ENCODE measurements around the gene RC3H2.
"Not testable (repeated sequence)": the region's sequence is repeated elsewhere in the genome, so short reads cannot be mapped to it uniquely, and the experiment has no call there.

RC3H2 gene

GRCh38 chr9:122866079-122866478, 39.1 kb downstream of the RC3H2 start:
- Histone ChIP-seq H4K20me1 (no peaks in the 10 kb centered on the region), H3K4me3 (no peak overlapping the region), H3K27me3 (no peaks in the 10 kb centered on the region), H3K36me3 (peaks cover 58 to 74% (median 71%) of the 10 kb centered on the region in 11 experiments), H3K27ac (no peak overlapping the region), H3K9me3 (replicated peaks in 1 of 11) (peaks cover 0 to 18% (median 0%) of the 10 kb centered on the region in 11 experiments; a peak in 5 of 22 replicates), H3K4me1 (no peaks in the 10 kb centered on the region), H3K9ac (no peak overlapping the region), H3K4me2 (no peak overlapping the region)
- TF ChIP-seq Cebpa-rat (IDR thresholded peaks at IDR 0.05): no peak

GRCh38 chr9:122865300-122865699, 39.9 kb downstream of the RC3H2 start:
- no peak for TF ChIP-seq Cebpa-rat (IDR thresholded peaks at IDR 0.05)
- Histone ChIP-seq H3K4me2 (no peak overlapping the region), H3K4me1 (no peaks in the 10 kb centered on the region), H3K27ac (no peak overlapping the region), H3K9ac (no peak overlapping the region), H3K9me3 (replicated peaks in 1 of 11) (peaks cover 0 to 14% (median 0%) of the 10 kb centered on the region in 11 experiments; a peak in 5 of 22 replicates), H3K36me3 (peaks cover 58 to 74% (median 71%) of the 10 kb centered on the region in 11 experiments), H4K20me1 (no peaks in the 10 kb centered on the region), H3K4me3 (no peak overlapping the region), H3K27me3 (no peaks in the 10 kb centered on the region)

- no peak for TF ChIP-seq Cebpa-rat (IDR thresholded peaks at IDR 0.05)
- Histone ChIP-seq H3K27ac (no peak overlapping the region), H3K4me2 (no peak overlapping the region), H3K9ac (no peak overlapping the region), H3K9me3 (replicated peaks in 1 of 11) (no peaks in the 10 kb centered on the region), H3K4me3 (no peak overlapping the region), H3K4me1 (no peaks in the 10 kb centered on the region), H3K36me3 (peaks cover 61 to 75% (median 73%) of the 10 kb centered on the region in 11 experiments), H4K20me1 (no peaks in the 10 kb centered on the region), H3K27me3 (no peaks in the 10 kb centered on the region)
These were observed 41.8 kb downstream of the RC3H2 start for GRCh38 chr9:122863407-122863806.

GRCh38 chr9:122860319-122861142, 44.6 kb downstream of the RC3H2 start:
- 0 out of 22 replicates have a peak, but pooled peaks cover 0 to 3% (median 0%) of the 10 kb centered on the region in 11 experiments for H4K20me1 ChIP-seq
- H3K36me3 ChIP-seq: peaks cover 87 to 100% (median 97%) of the 10 kb centered on the region in 11 experiments
- H3K9ac ChIP-seq: no peak overlapping the region

GRCh38 chr9:122857815-122858214, 47.3 kb downstream of the RC3H2 start:
- TF ChIP-seq Cebpa-rat (IDR thresholded peaks at IDR 0.05): no peak
- H3K9me3 ChIP-seq (replicated peaks in 1 of 11): peaks cover 0 to 24% (median 20%) of the 10 kb centered on the region in 11 experiments; a peak in 19 of 22 replicates
- H3K4me3 ChIP-seq: no peak overlapping the region
- no peak overlapping the region for H3K27ac ChIP-seq
- H4K20me1 ChIP-seq: 0 out of 22 replicates have a peak, but pooled peaks cover 0 to 3% (median 0%) of the 10 kb centered on the region in 11 experiments
- no peak overlapping the region for H3K9ac ChIP-seq
- H3K4me1 ChIP-seq: no peaks in the 10 kb centered on the region
- no peak overlapping the region for H3K4me2 ChIP-seq
- H3K27me3 ChIP-seq: no peaks in the 10 kb centered on the region
- peaks cover 85 to 100% (median 97%) of the 10 kb centered on the region in 11 experiments for H3K36me3 ChIP-seq

More at GRCh38 chr9:122860319-122861142, 44.6 kb downstream of the RC3H2 start:
- no peaks in the 10 kb centered on the region for H3K4me1 ChIP-seq
- H3K27ac ChIP-seq: no peak overlapping the region
- no peaks in the 10 kb centered on the region for H3K9me3 ChIP-seq (replicated peaks in 1 of 11)
- H3K27me3 ChIP-seq: no peaks in the 10 kb centered on the region
- H3K4me2 ChIP-seq: no peak overlapping the region
- no peak for TF ChIP-seq Cebpa-rat (IDR thresholded peaks at IDR 0.05)
- no peak overlapping the region for H3K4me3 ChIP-seq

GRCh38 chr9:122852085-122852786, 52.9 kb downstream of the RC3H2 start:
- not testable (repeated sequence) for H3K27ac ChIP-seq, H3K4me3 ChIP-seq, H3K9ac ChIP-seq, H3K27me3 ChIP-seq, H4K20me1 ChIP-seq, H3K4me1 ChIP-seq, H3K4me2 ChIP-seq
- H3K36me3 ChIP-seq: peaks cover 82 to 96% (median 88%) of the 10 kb centered on the region in 11 experiments
- H3K9me3 ChIP-seq (replicated peaks in 1 of 11): peaks cover 0 to 32% (median 24%) of the 10 kb centered on the region in 11 experiments; a peak in 19 of 22 replicates

- Histone ChIP-seq H3K27ac (no peak overlapping the region), H3K9me3 (replicated peaks in 1 of 11) (peaks cover 0 to 16% (median 6%) of the 10 kb centered on the region in 11 experiments; a peak in 18 of 22 replicates), H3K36me3 (peaks cover 57 to 90% (median 68%) of the 10 kb centered on the region in 11 experiments), H3K4me1 (peaks cover 0 to 29% (median 20%) of the 10 kb centered on the region in 10 experiments; a peak in 16 of 20 replicates), H3K4me2 (no peak overlapping the region), H4K20me1 (no peaks in the 10 kb centered on the region), H3K27me3 (no peaks in the 10 kb centered on the region), H3K4me3 (no peak overlapping the region), H3K9ac (no peak overlapping the region)
- no peak for TF ChIP-seq Cebpa-rat (IDR thresholded peaks at IDR 0.05)
These were observed 56.8 kb downstream of the RC3H2 start for GRCh38 chr9:122848256-122848943.

GRCh38 chr9:122846371-122846940, 58.7 kb downstream of the RC3H2 start:
- H3K4me2 ChIP-seq: peak overlapping the region in 8 of 11 experiments; percentile 4 to 48 (median 26); a peak in 12 of 22 replicates
- peak overlapping the region in 1 of 11 experiments; percentile 6; a peak in 2 of 22 replicates for H3K27ac ChIP-seq
- no peaks in the 10 kb centered on the region for H3K9me3 ChIP-seq (replicated peaks in 1 of 11)
- TF ChIP-seq Cebpa-rat (IDR thresholded peaks at IDR 0.05): no peak
- H3K9ac ChIP-seq: no peak overlapping the region
- H3K4me3 ChIP-seq: no peak overlapping the region
- H3K27me3 ChIP-seq: no peaks in the 10 kb centered on the region
- H4K20me1 ChIP-seq: no peaks in the 10 kb centered on the region
- peaks cover 48 to 76% (median 61%) of the 10 kb centered on the region in 11 experiments for H3K36me3 ChIP-seq
- peaks cover 0 to 29% (median 20%) of the 10 kb centered on the region in 10 experiments; a peak in 16 of 20 replicates for H3K4me1 ChIP-seq

Measured in BLaER1 treated with 17β-estradiol and CSF1 and Interleukin-3, amounts not matched to agents 10 nM and 100 nM (cell line).